ENCODE results near the gene TMEM156. TPM values are rescaled to one million over a fixed set of nuclear protein-coding genes. Genes with fewer than 3 reads are reported as not detected.

TMEM156 gene
- total and polyA plus RNA-seq, 10 of the 15 experiments (the other 5 are each of a cell fraction or from before 2014, with no cell fraction given), result 20.8 to 48.3 (median 32.7) TPM

GRCh38 chr4:39044956-39045826 lies 13.0 kb upstream of the TMEM156 start (continued):
- TF ChIP-seq, protein P1, sequence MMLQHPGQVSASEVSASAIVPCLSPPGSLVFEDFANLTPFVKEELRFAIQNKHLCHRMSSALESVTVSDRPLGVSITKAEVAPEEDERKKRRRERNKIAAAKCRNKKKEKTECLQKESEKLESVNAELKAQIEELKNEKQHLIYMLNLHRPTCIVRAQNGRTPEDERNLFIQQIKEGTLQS (IDR thresholded peaks at IDR 0.05; ENCODE audit: borderline replicate concordance, extremely low read depth, low read depth, low read length), result no peak
- no peak for TF ChIP-seq STAT1 (conservative IDR thresholded peaks at IDR 0.05)
- no peak for TF ChIP-seq BCL11A (IDR thresholded peaks at IDR 0.05; ENCODE audit: low read depth, low read length)
- no peak for TF ChIP-seq KDM1A (IDR thresholded peaks at IDR 0.05; ENCODE audit: borderline replicate concordance)
- no peak for TF ChIP-seq CHD4 (IDR thresholded peaks at IDR 0.05)
- TF ChIP-seq IRF4 (IDR thresholded peaks at IDR 0.05; ENCODE audit: low read depth, low read length), result no peak
- no peak for TF ChIP-seq NBN (IDR thresholded peaks at IDR 0.05)
- TF ChIP-seq CUX1 (IDR thresholded peaks at IDR 0.05; ENCODE audit: insufficient replicate concordance, low read depth, low read length), result no peak
- no peak for TF ChIP-seq CTCF (IDR thresholded peaks at IDR 0.05 in 2 of 3, conservative IDR thresholded peaks at IDR 0.05 in 1 of 3; ENCODE audit: control insufficient read depth in 2 of 3, extremely low read depth in 1 of 3, insufficient read depth in 1 of 3, low read depth in 3 of 3, low read length in 3 of 3)
- TF ChIP-seq RELA (IDR thresholded peaks at IDR 0.05; ENCODE audit: borderline replicate concordance, partially characterized antibody), result no peak
- TF ChIP-seq JUND (IDR thresholded peaks at IDR 0.05; ENCODE audit: low read depth, low read length), result no peak
- no peak for TF ChIP-seq KLF5 (IDR thresholded peaks at IDR 0.05; ENCODE audit: partially characterized antibody)
- TF ChIP-seq JUNB (IDR thresholded peaks at IDR 0.05), result no peak
- TF ChIP-seq EP300 (IDR thresholded peaks at IDR 0.05; ENCODE audit: borderline replicate concordance in 1 of 2, control insufficient read depth in 1 of 2, low read depth in 2 of 2, low read length in 2 of 2), result no peak
- TF ChIP-seq POLR2A (IDR thresholded peaks at IDR 0.05; ENCODE audit: low read depth, low read length), result peak; percentile 15; the same call in 1 of the 2 replicates
- TF ChIP-seq PAX5 (IDR thresholded peaks at IDR 0.05; ENCODE audit: borderline replicate concordance, low read depth, low read length), result no peak
- TF ChIP-seq MXI1 (IDR thresholded peaks at IDR 0.05; ENCODE audit: low read depth, low read length), result peak; percentile 50
- no peak for TF ChIP-seq USF1 (IDR thresholded peaks at IDR 0.05; ENCODE audit: borderline replicate concordance, extremely low read length, insufficient read depth, low read depth, low read length)
- no peak for TF ChIP-seq SREBF1 (IDR thresholded peaks at IDR 0.05; ENCODE audit: low read length)
- no peak for TF ChIP-seq MLLT1 (IDR thresholded peaks at IDR 0.05)

All from GM12878 (cell line).